ENCODE data around the gene NR0B2.

- TF ChIP-seq POLR2AphosphoS5 (IDR thresholded peaks at IDR 0.05; ENCODE audit: low read length) (no peak), CTCF (IDR thresholded peaks at IDR 0.05 in 2 of 3, conservative IDR thresholded peaks at IDR 0.05 in 1 of 3; ENCODE audit: control insufficient read depth in 2 of 3, extremely low read depth in 1 of 3, insufficient read depth in 1 of 3, low read depth in 3 of 3, low read length in 3 of 3) (peak; percentile 40 to 51 (median 50)), RFX5 (IDR thresholded peaks at IDR 0.05; ENCODE audit: low read depth, low read length) (no peak), ZNF217 (IDR thresholded peaks at IDR 0.05) (no peak), POLR2A (IDR thresholded peaks at IDR 0.05; ENCODE audit: low read depth, low read length) (no peak)
Observed at GRCh38 chr1:26887125-26887524, 26.6 kb downstream of the NR0B2 start.
